Neural progenitor cell (in vitro differentiated cells): Measurements from ENCODE around the gene CHD9NB. TPM values are rescaled to one million over a fixed set of nuclear protein-coding genes. Genes with fewer than 3 reads are reported as not detected.
"Not testable (repeated sequence)": the region's sequence is repeated elsewhere in the genome, so short reads cannot be mapped to it uniquely, and the experiment has no call there.

Experiments used
- DNase-seq: peaks from one replicate; pipeline ENCODE4 v3.0.0-alpha.2; 2016; ENCODE audit warnings: low spot score
- H2AFZ ChIP-seq: fragments of 200-600 bp; sonication (generic); replicated peaks from 2 replicates; pipeline ENCODE4 v1.6.1; 2016; ENCODE audit warnings: antibody characterized with exemption
- H3F3A ChIP-seq: fragments of 200-600 bp; sonication (generic); 2 replicates; pipeline ENCODE4 v1.6.1; 2016; ENCODE audit warnings: antibody characterized with exemption, low read depth
- H3K27ac ChIP-seq: fragments of 200-600 bp; sonication (generic); 2 replicates; pipeline ENCODE4 v1.5.1; 2016; ENCODE audit warnings: mild to moderate bottlenecking
- H3K27me3 ChIP-seq: fragments of 200-600 bp; sonication (generic); 2 replicates; pipeline ENCODE4 v1.6.1; 2016; ENCODE audit warnings: mild to moderate bottlenecking, moderate library complexity
- H3K36me3 ChIP-seq: fragments of 200-600 bp; sonication (generic); 2 replicates; pipeline ENCODE4 v1.5.1; 2016
- H3K4me1 ChIP-seq: fragments of 200-600 bp; sonication (generic); 2 replicates; pipeline ENCODE4 v1.6.1; 2016; ENCODE audit warnings: mixed run types
- H3K4me2 ChIP-seq: fragments of 200-600 bp; sonication (generic); 2 replicates; pipeline ENCODE4 v1.6.1; 2016
- H3K4me3 ChIP-seq: fragments of 200-600 bp; sonication (generic); 2 replicates; pipeline ENCODE4 v1.5.1; 2016
- H3K79me2 ChIP-seq: fragments of 200-600 bp; sonication (generic); 2 replicates; pipeline ENCODE4 v1.6.1; 2016; ENCODE audit warnings: low read depth
- H3K9ac ChIP-seq: fragments of 200-600 bp; sonication (generic); 2 replicates; pipeline ENCODE4 v1.6.1; 2016
- H3K9me3 ChIP-seq: fragments of 200-600 bp; sonication (generic); 2 replicates; pipeline ENCODE4 v1.5.1; 2016; ENCODE audit warnings: low read depth
- H4K20me1 ChIP-seq: fragments of 200-600 bp; sonication (generic); 2 replicates; pipeline ENCODE4 v1.6.1; 2016; ENCODE audit warnings: low read depth
- H3K27ac Mint-ChIP-seq: 3 replicates; pipeline ENCODE4 v1.8.0; 2021; ENCODE audit warnings: mixed read lengths
- H3K27me3 Mint-ChIP-seq: 2 replicates; pipeline ENCODE4 v1.8.0; 2022; ENCODE audit warnings: low read depth, mild to moderate bottlenecking, inconsistent platforms, moderate library complexity, mixed read lengths; ENCODE audit not compliant: insufficient read depth
- H3K36me3 Mint-ChIP-seq: 3 replicates; pipeline ENCODE4 v1.8.0; 2021; ENCODE audit warnings: mixed read lengths
- H3K4me1 Mint-ChIP-seq: 3 replicates; pipeline ENCODE4 v1.8.0; 2021; ENCODE audit warnings: mixed read lengths
- H3K4me3 Mint-ChIP-seq: 3 replicates; pipeline ENCODE4 v1.8.0; 2021; ENCODE audit warnings: mild to moderate bottlenecking, moderate library complexity, mixed read lengths
- H3K9me3 Mint-ChIP-seq: 3 replicates; pipeline ENCODE4 v1.8.0; 2020; ENCODE audit warnings: mixed read lengths
- EZH2 ChIP-seq: fragments of 200-600 bp; sonication (generic); IDR thresholded peaks from 2 replicates; pipeline ENCODE4 v1.6.1; 2017; ENCODE audit warnings: antibody characterized with exemption, mild to moderate bottlenecking, moderate library complexity
- EZH2phosphoT487 ChIP-seq: fragments of 200-600 bp; sonication (generic); IDR thresholded peaks from 2 replicates; pipeline ENCODE4 v1.6.1; 2017; ENCODE audit warnings: antibody characterized with exemption
- total RNA-seq: library from RNA; depleted of rRNA; stranded (reverse); fragments of >200 nt; gene quantifications from 2 replicates; pipeline ENCODE4 v1.2.3, GENCODE V29; 2015; ENCODE audit warnings: low replicate concordance
- TF ChIP-seq, protein P1 (sequence below): fragments of 200-600 bp; sonication (generic); IDR thresholded peaks from 2 replicates; pipeline ENCODE4 v1.5.1; 2017; ENCODE audit warnings: antibody characterized with exemption, mild to moderate bottlenecking

CHD9NB gene
- total RNA-seq, 1 donor from 2014 or later = 4.1 TPM

DNA sequence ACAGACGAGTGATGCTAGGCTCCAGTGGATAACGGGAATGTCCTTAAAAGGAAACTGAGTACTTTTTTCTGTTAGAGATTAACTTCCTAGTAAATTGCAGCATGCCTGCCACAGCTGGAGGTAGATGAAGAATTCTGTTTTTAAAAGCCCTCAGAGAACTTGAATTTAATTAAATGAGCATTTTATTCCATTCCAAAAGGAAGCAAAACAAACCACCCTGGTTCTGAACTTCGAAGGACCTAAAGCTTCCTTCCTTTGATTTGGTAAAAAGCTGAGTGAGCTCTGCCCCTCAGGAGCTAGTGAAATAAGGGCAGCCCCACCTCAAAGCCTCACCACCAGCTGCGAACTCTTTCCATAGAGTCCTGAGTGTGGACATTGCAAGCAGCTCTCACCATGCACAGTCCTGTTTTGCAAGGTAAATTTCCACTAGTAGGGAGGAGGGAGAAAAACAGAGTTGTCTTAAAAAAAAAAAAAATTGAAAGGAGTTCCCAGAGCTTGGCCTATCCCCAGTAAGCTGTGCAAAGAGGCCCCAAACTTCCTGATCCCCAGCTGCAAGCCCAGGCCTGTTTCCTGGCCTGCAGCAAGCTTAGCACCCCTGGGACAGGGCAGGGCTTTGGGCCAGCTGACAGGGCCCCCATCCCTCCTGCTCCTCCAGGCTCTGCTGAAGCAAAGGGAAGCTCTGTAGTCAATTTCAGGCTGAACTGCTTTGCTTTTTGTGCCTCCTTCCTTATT, 11.2 kb downstream of the CHD9NB start:
- no peaks in the 10 kb centered on the region for H4K20me1 ChIP-seq
- no peaks in the 10 kb centered on the region for H3K9me3 ChIP-seq
- peaks cover 25% of the 10 kb centered on the region for H3K79me2 ChIP-seq
- peak overlapping the region; percentile 72 for H2AFZ ChIP-seq
- H3K9ac ChIP-seq = no peak overlapping the region
- Mint-ChIP-seq H3K27me3 (peaks cover 9% of the 10 kb centered on the region), H3K4me1 (peaks cover 64% of the 10 kb centered on the region), H3K9me3 (peaks cover 6% of the 10 kb centered on the region), H3K36me3 (peaks cover 3% of the 10 kb centered on the region), H3K27ac (peak overlapping the region; percentile 89), H3K4me3 (peak overlapping the region; percentile 83)
- DNase-seq = peak; percentile 40
- H3K4me3 ChIP-seq = peak overlapping the region; percentile 54
- H3K36me3 ChIP-seq = no peaks in the 10 kb centered on the region
- H3K27ac ChIP-seq = peak overlapping the region; percentile 91
- peaks cover 44% of the 10 kb centered on the region for H3K4me1 ChIP-seq
- peak overlapping the region; percentile 84 for H3K4me2 ChIP-seq
- TF ChIP-seq EZH2phosphoT487 (no peak), EZH2 (no peak)
- TF ChIP-seq, protein P1, sequence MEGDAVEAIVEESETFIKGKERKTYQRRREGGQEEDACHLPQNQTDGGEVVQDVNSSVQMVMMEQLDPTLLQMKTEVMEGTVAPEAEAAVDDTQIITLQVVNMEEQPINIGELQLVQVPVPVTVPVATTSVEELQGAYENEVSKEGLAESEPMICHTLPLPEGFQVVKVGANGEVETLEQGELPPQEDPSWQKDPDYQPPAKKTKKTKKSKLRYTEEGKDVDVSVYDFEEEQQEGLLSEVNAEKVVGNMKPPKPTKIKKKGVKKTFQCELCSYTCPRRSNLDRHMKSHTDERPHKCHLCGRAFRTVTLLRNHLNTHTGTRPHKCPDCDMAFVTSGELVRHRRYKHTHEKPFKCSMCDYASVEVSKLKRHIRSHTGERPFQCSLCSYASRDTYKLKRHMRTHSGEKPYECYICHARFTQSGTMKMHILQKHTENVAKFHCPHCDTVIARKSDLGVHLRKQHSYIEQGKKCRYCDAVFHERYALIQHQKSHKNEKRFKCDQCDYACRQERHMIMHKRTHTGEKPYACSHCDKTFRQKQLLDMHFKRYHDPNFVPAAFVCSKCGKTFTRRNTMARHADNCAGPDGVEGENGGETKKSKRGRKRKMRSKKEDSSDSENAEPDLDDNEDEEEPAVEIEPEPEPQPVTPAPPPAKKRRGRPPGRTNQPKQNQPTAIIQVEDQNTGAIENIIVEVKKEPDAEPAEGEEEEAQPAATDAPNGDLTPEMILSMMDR = no peak
- no peaks in the 10 kb centered on the region for H3K27me3 ChIP-seq
- H3F3A ChIP-seq = peaks cover 52% of the 10 kb centered on the region

DNA sequence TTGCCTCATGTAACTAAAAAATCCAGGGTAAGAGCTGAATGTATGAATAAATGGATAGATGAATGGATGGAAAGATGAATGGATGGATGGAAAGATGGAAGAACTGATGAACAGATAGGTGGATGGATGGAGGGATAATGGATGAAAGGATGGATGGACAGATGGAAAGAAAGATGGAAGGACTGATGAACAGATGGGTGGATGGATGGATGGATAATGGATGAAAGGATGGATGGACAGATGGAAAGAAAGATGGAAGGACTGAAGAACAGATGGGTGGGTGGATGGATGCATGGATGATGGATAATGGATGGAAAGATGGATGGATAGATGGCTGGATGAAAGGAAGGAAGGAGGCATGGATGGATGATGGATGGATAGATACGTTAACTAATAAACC, 11.9 kb downstream of the CHD9NB start:
- no peak for DNase-seq
- H3K79me2 ChIP-seq = peaks cover 25% of the 10 kb centered on the region
- H3K9me3 ChIP-seq = no peaks in the 10 kb centered on the region
- H2AFZ ChIP-seq = no peak overlapping the region
- TF ChIP-seq EZH2phosphoT487 (no peak), EZH2 (no peak)
- TF ChIP-seq, protein P1 = no peak
- H3F3A ChIP-seq = peaks cover 52% of the 10 kb centered on the region
- H3K36me3 Mint-ChIP-seq = peaks cover 3% of the 10 kb centered on the region
- H3K27me3 Mint-ChIP-seq = peaks cover 6% of the 10 kb centered on the region
- peak overlapping the region; percentile 84 for H3K4me2 ChIP-seq
- peak overlapping the region; percentile 91 for H3K27ac ChIP-seq
- no peaks in the 10 kb centered on the region for H3K36me3 ChIP-seq
- no peaks in the 10 kb centered on the region for H3K27me3 ChIP-seq
- no peak overlapping the region for H3K4me3 ChIP-seq
- H4K20me1 ChIP-seq = no peaks in the 10 kb centered on the region
- H3K9ac ChIP-seq = no peak overlapping the region
- peaks cover 60% of the 10 kb centered on the region for H3K4me1 Mint-ChIP-seq
- peaks cover 3% of the 10 kb centered on the region for H3K9me3 Mint-ChIP-seq
- peak overlapping the region; percentile 16 for H3K4me3 Mint-ChIP-seq
- peak overlapping the region; percentile 89 for H3K27ac Mint-ChIP-seq
- H3K4me1 ChIP-seq = peaks cover 44% of the 10 kb centered on the region

DNA sequence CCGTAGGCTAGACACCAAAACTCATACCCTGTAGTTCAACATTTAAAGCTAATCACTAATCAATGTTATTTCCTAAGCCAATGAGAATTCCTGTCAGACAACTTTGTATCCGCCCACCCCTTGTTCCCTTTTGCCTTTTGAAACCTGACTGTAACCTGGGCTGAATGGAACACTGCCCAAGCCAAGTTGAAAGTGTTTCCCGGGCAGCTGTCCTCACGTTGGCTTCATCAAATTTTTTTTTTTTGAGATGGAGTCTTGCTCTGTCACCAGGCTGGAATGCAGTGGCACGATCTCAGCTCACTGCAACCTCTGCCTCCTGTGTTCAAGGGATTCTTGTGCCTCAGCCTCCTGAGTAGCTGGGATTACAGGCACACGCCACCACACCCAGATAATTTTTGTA, 16.0 kb downstream of the CHD9NB start:
- Mint-ChIP-seq H3K4me1 (peaks cover 27% of the 10 kb centered on the region), H3K9me3 (peaks cover 14% of the 10 kb centered on the region)
- H3K36me3 ChIP-seq = not testable (repeated sequence)

DNA sequence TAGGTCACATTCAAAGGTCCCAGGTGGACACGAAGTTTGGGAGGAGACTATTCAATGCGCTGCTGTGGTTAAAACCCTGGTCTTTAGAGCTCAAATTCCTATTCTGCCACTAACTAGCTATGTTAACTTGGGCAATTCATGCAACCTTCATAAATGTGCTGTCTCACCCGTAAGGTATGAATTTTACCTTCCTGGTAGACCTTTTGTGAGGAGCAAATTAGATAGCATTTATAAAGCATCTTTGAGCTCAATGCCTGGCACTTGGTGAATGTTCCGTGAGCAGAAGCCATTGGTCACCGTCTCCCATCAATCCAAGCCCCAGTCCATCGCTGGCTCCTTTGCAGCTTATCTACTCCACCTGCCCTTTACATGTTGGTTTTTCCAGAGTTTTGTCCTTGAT, 16.6 kb downstream of the CHD9NB start:
- H3K27me3 Mint-ChIP-seq = peaks cover 6% of the 10 kb centered on the region
- no peaks in the 10 kb centered on the region for H3K9me3 ChIP-seq
- H3K4me1 Mint-ChIP-seq = peaks cover 26% of the 10 kb centered on the region
- peaks cover 8% of the 10 kb centered on the region for H3K79me2 ChIP-seq
- H3F3A ChIP-seq = peaks cover 9% of the 10 kb centered on the region
- no peaks in the 10 kb centered on the region for H4K20me1 ChIP-seq
- no peak overlapping the region for H3K4me3 ChIP-seq
- no peak overlapping the region for H3K9ac ChIP-seq
- no peak overlapping the region for H2AFZ ChIP-seq
- H3K27ac ChIP-seq = no peak overlapping the region
- no peak for DNase-seq
- H3K36me3 ChIP-seq = no peaks in the 10 kb centered on the region
- H3K27me3 ChIP-seq = no peaks in the 10 kb centered on the region
- peaks cover 12% of the 10 kb centered on the region for H3K4me1 ChIP-seq
- H3K4me3 Mint-ChIP-seq = no peak overlapping the region
- peaks cover 5% of the 10 kb centered on the region for H3K36me3 Mint-ChIP-seq
- H3K27ac Mint-ChIP-seq = peak overlapping the region; percentile 5
- peaks cover 14% of the 10 kb centered on the region for H3K9me3 Mint-ChIP-seq
- no peak for TF ChIP-seq EZH2
- no peak for TF ChIP-seq EZH2phosphoT487
- TF ChIP-seq, protein P1 = no peak
- no peak overlapping the region for H3K4me2 ChIP-seq

More for the DNA sequence above, 16.0 kb downstream of the CHD9NB start:
- DNase-seq, H3K27me3 ChIP-seq, H3K4me3 ChIP-seq, H3K79me2 ChIP-seq, H3K27me3 Mint-ChIP-seq, H3K36me3 Mint-ChIP-seq, H3K27ac ChIP-seq, H3K4me3 Mint-ChIP-seq, H3K4me2 ChIP-seq, H3K9ac ChIP-seq, H2AFZ ChIP-seq, H3K9me3 ChIP-seq, H4K20me1 ChIP-seq: not testable (repeated sequence)
- peaks cover 14% of the 10 kb centered on the region for H3K4me1 ChIP-seq
- H3F3A ChIP-seq = peaks cover 15% of the 10 kb centered on the region
- peak overlapping the region; percentile 5 for H3K27ac Mint-ChIP-seq
